Epidermal melanocyte (primary cell): ENCODE results near the gene AKR1A1.
"Not testable (repeated sequence)": the region's sequence is repeated elsewhere in the genome, so short reads cannot be mapped to it uniquely, and the experiment has no call there.

Experiments used
- DNase-seq: peaks from one replicate; pipeline ENCODE4 v3.0.0; 2011; ENCODE audit warnings: low spot score; ENCODE audit not compliant: insufficient read length

AKR1A1 gene

DNA sequence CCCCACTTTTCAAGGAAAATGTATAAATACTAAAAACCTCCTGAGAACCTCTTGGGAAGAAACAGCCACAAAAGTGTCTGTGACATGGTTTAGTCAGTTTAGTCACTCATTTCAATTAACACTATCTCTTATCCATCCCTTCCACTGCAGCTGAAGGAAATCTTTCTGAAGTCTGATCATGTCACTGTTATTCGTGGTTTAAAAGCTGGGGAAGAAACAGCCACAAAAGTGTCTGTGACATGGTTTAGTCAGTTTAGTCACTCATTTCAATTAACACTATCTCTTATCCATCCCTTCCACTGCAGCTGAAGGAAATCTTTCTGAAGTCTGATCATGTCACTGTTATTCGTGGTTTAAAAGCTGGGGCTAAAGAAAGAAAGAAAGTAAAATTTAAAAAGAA is 27.1 kb upstream of the AKR1A1 start:
- not testable (repeated sequence) for DNase-seq

DNA sequence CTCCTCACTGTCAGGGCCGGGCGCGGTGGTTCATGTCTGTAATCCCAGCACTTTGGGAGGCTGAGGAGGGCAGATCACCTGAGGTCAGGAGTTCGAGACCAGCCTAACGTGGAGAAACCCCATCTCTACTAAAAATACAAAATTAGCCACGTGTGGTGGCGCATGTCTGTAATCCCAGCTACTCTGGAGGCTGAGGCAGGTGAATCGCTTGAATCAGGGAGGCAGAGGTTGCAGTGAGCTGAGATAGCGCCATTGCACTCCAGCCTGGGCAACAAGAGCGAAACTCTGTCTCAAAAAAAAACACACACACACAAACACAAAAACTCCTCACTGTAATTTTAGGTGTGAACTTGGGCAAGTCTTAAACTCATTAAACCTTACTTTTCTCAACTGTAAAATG is 26.7 kb upstream of the AKR1A1 start:
- DNase-seq: not testable (repeated sequence)

DNA sequence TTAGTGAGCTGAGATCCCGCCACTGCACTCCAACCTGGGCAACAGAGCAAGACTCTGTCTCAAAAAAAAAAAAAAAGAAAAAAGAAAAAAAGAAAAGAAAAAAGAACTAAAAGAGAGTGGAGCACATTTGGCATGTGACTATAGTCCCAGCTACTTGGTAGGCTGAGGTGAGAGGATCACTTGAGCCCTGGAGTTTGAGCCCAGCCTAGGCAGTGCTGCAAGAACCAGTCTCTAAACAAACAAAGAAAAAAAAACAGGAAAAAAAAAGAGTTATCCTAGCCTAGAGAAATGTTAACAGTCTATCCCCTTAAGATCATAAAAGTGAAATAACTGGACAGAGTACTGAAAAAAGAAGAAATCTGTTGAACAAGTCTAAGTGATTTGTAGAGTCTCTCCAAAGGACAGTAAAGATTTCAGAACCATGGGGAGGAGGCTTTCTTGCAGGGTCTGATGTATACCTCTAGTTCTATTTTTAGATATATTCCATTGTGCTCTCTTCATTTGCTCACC is 24.4 kb upstream of the AKR1A1 start:
- DNase-seq: no peak

DNA sequence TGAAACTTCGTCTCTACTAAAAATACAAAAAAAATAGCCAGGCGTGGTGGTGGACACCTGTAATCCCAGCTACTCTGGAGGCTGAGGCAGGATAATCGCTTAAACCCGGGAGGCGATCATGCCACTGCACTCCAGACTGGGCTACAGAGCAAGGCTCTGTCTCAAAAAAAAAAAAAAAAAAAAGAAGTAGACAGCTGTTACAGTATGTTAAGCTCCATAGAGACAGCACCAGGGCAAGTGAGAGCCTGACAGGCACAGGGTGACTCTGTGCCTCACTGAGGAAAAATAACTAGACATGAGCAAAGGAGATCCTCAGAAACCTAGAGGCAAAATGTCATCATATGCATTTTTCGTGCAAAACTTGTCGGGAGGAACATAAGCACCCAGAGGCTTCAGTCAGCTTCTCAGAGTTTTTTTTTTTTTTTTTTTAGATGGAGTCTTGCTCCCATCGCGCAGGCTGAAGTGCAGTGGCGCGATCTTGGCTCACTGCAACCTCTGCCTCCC is 19.9 kb upstream of the AKR1A1 start:
- no peak for DNase-seq

DNA sequence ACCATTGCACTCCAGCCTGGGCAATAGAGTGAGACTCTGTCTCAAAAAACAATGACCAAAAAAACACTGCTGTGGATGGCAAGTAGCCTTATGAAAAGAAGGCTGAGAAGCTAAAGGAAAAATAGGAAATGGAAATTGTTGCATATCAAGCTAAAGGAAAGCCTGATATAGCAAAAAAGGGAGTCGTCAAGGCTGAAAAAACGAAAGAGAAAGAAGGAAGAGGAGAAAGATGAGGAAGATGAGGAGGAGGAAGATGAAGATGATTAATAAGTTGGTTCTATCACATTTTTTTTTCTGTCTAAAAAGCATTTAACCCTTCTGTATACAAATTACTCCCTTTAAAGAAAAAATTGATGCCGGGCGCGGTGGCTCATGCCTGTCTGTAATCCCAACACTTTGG is 18.8 kb upstream of the AKR1A1 start:
- no peak for DNase-seq

DNA sequence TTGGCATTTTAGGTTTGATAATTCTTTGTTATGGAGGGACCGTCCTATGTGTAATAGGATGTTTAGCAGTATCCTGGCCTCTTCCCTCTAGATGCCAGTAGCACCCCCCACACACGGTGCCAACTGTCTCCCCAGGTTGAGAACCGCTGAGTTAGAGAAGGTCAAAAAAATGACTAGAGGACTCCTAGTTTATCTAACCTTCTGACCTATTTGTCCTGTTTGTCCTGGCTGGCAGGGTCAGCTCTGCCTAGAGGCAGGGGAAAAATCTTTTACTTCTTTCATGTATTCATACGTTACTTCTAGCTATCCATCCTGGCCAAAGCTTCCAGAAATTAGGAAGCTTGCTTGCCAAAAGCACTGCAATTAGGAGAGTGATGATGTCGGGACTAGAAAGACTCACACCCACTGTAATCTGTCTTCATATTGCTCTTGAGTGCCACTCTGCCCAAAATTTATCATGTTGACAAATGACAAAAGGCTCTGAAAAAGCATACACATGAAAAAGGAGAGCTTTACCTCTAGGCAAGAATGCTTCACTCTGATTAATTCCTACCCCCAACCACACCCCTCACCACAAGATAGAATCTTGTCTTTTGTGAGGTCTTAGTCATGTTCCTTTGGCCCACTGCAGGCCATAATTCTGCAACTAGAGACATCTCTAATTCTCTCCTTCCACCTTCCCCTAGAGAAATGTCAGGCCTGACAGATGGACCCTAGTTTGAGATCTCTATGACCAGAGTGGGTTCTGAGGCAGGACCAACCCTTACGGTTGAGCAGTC is 14.4 kb upstream of the AKR1A1 start:
- DNase-seq: no peak

DNA sequence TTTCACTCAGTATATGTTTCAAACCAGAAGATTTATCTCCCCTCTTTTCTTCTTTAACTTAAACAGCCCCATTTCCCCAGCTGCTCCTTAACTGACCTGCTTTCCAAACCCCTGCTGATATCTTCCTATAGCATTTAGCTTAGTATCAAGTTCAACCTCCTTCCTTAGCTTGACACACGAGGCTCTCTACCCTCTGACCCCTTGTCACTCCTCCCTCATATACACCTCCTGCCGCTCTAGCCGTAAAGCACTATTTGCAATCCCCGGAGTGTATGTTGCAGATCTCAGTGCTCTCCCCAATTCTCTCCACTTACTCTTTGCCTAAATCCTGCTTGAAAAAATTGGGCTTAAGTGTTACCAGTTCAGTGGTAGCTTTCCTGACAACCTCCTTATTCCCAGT is 13.7 kb upstream of the AKR1A1 start:
- no peak for DNase-seq

DNA sequence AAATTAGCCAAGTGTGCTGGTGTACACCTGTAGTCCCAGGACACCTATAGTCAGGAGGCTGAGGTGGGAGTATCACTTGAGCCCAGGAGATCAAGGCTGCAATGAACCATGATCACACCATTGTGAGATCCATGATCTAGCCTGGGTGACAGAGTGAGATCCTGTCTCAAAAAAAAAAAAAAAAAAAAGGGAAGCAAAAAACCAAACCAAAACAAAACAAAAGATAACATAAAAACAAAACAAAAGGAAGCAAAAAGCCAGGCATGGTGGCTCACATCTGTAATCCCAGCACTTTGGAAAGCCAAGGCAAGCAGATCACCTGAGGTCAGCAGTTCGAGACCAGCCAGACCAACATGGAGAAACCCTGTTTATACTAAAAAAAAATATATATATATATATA is 9.4 kb upstream of the AKR1A1 start:
- no peak for DNase-seq

DNA sequence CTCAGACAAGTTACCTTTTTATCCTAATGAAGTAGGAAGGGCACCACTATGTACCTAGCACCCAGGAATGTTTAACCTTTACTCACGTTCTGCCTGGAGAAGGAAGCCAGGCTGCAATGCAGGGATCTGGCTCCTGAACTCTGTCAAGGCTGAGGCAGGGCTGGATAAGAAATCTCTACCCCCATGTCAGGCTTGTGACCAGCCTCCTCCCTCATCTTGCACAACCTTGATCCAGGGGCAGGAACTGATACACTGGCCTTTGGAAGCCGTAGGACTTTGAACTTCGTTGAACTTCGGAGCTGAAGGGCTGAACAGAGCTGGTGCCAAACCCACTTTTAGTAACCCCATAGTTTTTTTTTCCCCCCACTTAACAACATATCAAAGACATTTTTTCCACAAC is 8.0 kb upstream of the AKR1A1 start:
- no peak for DNase-seq

DNA sequence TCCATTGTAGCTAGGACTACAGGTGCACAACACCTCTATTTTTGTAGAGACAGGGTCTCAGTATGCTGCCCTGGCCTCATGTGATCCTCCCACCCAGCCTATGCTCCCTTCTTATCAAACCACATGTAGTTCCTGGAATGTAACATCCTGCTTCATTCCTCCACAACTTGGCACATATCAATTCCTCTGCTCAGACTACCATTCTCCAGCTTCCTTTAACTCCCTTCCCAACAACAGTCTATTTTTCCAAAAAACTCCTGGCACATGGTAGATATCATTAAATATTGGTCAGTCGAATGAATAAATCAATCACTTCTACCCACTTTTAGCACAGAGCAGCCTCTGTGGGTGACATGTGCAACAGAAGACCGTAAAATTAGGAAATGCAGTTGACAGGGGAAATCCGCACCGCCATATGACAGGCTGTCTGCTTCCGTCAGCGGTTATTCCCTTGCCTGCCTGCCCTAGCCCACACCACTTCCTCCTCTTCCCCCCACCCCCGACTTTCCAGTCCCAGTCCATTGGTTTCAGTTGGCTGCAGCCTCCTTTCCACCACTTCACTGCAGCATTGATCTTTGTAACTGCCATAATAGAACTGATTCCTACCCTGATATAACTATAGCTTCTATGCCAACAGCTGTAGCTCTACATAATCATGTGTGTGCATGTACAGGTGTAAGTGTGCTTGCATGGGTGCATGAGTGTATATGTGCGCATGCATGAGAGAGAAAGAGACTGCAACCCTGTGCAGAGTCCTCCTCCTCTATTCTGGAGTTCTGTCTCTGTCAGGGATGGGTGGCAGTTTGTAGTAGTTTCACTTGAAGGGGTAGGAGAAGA is 6.8 kb upstream of the AKR1A1 start:
- no peak for DNase-seq

DNA sequence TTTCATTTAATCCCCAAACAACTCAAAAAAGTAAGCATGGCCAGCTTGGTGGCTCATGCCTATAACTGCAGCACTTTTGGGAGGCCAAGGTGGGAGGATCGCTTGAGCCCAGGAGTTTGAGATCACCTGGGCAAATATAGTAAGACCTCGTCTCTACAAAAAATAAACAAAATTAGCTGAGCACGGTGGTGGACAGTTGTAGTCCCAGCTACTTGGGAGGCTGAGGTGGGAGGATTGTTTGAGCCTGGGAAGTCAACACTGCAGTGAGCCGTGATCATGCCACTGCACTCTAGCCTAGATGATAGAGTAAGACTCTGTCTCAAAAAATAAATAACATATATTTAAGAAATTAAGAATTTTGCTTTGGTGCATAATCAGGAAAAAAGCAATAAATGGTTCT is 6.1 kb upstream of the AKR1A1 start:
- no peak for DNase-seq

DNA sequence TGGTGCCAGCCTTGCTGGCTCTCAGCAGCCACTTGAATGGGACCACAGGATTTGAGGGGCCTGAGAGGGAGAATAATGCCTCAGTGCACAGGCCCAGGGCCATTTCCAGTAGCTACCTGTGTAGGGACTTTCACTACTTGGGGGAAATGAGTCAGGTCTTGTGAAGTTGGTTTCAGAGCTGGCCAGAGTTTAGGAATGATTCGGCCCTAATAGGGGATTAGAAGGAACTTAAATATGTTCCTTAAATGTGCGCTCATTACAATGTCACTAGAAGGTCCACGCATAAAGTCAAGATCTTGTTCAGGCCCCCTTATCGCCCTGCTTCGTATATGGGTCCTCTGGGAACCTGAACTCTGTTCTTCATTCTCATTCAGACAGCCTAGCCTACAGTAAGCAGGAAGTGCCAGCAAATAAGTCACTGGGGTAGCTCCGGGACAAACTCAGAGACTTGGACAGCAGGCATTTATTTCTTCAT is 5.6 kb upstream of the AKR1A1 start:
- no peak for DNase-seq

DNA sequence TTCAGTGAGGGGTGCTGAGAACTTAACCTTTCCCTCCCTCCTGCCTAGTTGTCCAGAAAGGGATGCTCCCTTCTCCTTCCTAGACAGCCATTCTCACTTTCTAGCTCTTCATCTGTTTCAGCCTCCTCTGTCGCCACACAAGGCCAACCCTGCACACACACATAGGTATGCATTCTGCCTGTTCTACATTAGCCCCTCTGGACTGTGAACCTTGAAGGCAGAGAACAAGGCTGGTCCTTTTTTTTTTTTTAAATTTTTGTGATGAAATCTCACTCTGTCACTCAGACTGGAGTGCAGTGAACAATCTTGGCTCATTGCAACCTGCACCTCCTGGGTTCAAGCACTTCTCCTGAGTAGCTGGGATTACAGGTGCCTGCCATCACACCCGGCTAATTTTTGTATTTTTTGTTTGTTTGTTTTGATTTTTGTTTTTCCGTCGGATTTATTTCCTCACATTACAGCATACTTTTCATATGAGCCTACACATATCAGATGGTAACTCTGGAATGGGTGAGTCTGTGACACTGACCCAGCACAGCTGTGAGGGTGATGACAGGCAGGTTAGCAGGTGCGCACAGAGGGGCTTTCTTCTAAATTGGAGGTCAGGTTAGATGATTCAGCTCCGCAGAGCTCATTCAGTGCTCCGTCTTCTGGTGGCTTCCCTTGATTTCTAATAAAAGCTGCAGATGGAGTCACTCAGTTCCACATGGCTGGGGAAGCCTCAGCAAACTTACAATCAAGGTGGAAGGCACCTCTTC is 4.9 kb upstream of the AKR1A1 start:
- DNase-seq: no peak

DNA sequence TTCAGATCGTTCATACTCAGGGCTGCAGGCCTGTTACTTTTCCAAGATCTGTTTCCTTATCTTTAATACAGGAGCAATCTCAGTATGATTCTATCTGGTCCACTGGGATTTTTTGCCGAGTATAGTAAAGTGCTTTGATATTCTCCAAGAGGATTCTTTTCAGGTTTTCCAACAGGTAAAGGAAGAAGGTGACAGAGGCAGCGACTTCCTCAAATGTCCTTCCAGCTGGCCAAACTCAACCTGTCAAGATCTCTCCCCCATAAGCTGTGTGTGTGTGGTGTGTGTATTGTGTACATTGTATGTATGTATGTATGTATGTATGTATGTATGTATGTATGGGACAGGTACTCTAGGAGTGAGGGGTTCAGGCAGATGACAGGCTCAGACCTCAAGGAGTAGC is 1.1 kb downstream of the AKR1A1 start:
- DNase-seq: no peak

DNA sequence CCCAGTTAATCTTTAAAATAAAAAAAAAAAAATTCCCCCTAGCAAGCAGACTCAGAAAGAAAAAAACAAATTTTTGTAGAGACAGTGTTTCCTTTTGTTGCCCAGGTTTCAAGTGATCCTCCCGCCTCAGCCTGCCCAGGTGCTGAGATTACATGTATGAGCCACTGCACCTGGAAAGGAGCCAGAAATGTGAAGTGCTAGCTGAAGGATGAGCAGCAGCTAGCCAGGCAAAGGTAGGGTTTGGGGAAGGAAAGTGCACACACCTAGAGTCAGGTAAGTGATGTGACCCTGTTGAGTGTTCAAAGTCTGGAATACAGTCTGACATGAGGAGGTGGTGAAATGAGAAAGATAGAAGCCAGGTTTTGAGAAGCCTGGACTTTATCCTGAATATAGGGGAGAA is 1.7 kb downstream of the AKR1A1 start:
- DNase-seq: no peak

DNA sequence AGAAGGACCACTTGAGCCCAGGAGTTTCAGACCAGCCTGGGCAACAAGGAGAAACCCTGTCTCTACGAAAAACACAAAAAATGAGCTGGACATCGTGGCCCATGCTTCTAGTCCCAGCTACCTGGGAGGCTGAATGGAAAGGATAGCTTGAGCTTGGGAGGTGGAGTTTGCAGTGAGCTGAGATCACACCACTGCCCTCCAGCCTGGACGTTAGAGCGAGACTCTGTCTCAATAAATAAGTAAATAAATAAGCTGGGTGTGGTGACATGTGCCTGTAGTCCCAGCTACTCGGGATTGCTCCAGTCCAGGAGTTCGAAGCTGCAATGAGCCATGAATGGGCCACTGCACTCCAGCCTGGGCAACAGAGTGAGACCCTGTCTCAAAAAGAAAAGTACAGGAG is 3.6 kb downstream of the AKR1A1 start:
- no peak for DNase-seq

DNA sequence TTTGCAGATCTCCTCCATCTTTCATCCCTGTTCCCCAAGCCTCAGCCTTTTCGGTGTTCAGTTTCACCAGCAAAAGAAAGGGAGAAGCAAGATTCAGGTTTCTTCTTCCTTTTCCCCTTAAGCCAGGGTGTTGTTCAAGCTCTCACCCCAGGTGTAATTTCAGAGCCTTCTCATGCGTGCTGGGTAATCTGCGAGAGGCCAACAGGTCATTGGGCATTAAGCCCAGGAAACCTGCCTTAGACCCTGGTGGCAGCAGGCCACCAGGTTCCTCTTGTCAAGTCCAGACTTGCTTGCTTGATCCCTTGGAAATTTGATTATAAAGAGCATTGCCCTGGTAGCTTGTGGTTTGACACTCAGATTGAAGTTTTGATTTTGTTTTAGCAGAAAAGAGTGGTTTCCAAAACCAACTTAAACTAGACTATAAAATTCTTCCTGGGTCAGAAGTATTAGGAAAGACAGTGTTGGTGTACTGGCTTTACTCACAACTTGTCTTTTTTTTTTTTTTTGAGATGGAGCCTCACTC is 6.9 kb downstream of the AKR1A1 start:
- DNase-seq: no peak

DNA sequence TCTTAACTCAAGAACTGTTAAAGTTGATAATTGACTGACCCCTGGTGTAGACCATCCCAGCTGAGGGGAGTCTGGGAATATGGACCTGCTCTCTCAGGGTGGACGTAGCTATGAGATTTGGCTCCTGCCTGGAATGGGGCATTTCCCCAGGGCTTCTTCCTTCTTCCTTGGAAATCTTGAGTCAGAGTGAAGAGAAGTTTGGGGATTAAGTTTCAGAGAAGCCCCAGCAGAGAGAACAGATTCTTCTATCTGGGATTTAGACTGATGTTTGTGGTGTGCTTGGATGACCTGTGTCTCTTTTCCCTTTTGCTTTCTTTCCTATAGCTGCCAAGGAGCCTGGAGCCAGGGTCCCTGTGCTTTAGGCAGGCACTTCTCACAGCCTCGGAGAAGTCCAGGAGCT is 13.2 kb downstream of the AKR1A1 start:
- no peak for DNase-seq

DNA sequence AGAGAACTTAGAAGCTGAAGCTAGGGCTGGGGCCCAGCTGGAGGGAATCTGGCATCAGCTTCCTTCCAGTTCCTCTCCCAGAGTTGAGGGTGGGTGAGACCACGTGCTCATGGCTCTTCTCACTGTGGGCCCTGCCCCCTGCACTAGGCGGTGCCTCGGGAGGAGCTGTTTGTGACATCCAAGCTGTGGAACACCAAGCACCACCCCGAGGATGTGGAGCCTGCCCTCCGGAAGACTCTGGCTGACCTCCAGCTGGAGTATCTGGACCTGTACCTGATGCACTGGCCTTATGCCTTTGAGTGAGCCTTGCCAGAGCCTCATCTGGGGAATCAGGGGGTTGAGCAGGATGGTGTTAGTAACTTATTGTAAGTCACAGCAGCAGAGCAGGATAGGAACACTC is 16.1 kb downstream of the AKR1A1 start:
- no peak for DNase-seq

DNA sequence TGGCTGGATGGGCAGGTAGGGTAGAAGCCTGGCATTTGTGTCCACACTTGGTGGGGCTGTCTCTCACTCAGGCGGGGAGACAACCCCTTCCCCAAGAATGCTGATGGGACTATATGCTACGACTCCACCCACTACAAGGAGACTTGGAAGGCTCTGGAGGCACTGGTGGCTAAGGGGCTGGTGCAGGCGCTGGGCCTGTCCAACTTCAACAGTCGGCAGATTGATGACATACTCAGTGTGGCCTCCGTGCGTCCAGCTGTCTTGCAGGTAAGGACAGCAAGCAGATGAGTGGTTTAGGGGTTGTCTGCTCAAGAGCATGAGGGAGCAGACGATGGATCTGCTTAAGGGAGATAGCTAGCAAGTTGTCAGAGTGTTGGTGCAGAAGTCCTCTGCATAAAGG is 17.3 kb downstream of the AKR1A1 start:
- DNase-seq: no peak

DNA sequence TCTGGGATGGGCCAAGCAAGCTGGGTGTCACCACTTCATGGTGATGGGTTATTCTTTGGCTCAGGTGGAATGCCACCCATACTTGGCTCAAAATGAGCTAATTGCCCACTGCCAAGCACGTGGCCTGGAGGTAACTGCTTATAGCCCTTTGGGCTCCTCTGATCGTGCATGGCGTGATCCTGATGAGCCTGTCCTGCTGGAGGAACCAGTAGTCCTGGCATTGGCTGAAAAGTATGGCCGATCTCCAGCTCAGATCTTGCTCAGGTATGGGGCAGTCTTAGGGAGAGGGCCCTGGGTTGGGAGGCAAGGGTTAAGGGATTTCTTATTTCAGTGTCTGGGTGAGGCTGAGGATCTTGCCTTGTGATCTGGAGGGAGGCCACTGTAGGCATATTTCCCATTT is 17.8 kb downstream of the AKR1A1 start:
- no peak for DNase-seq
